A549 (cell line): Measurements from ENCODE around the gene ZCCHC24.

Source experiments
- CBX2 ChIP-seq: fragments of 200-600 bp; sonication (generic); IDR thresholded peaks from 2 replicates; pipeline ENCODE4 v1.6.1; 2016; ENCODE audit warnings: low read depth, mild to moderate bottlenecking, borderline replicate concordance
- CBX8 ChIP-seq: fragments of 200-600 bp; sonication (generic); IDR thresholded peaks from 2 replicates; pipeline ENCODE4 v1.6.1; 2016
- CHD2 ChIP-seq: fragments of 150-350 bp; IDR thresholded peaks from 2 replicates; pipeline ENCODE4 v1.6.1; 2014; ENCODE audit warnings: low read length; ENCODE audit not compliant: partially characterized antibody
- EP300 ChIP-seq, 2 experiments: fragments of >200 bp; sonication (Bioruptor Twin); formaldehyde crosslinking; IDR thresholded peaks; 2 replicates in 1 of 2; 3 replicates in 1 of 2; pipeline ENCODE4 v1.6.1; 2016 to 2017
- GATA3 ChIP-seq: IDR thresholded peaks from 2 replicates; pipeline ENCODE4 v1.6.1; 2012; ENCODE audit warnings: borderline replicate concordance
- HOXA7 ChIP-seq: fragments of 250-450 bp; sonication (Bioruptor Pico); IDR thresholded peaks from 2 replicates; pipeline ENCODE4 v1.5.0; 2020; ENCODE audit warnings: mild to moderate bottlenecking, moderate library complexity
- MAZ ChIP-seq: fragments of 150-350 bp; IDR thresholded peaks from 2 replicates; pipeline ENCODE4 v1.6.1; 2014; ENCODE audit warnings: antibody characterized with exemption, low read depth, low read length, borderline replicate concordance
- MYC ChIP-seq: IDR thresholded peaks from 2 replicates; pipeline ENCODE4 v1.6.1; 2012; ENCODE audit warnings: mild to moderate bottlenecking, inconsistent platforms, low read length, improper control_type of control experiment, borderline replicate concordance
- POLR2A ChIP-seq: IDR thresholded peaks from 2 replicates; pipeline ENCODE4 v1.6.1; 2012; ENCODE audit warnings: mild to moderate bottlenecking, low read length
- RFX5 ChIP-seq: fragments of 450-650 bp; IDR thresholded peaks from 2 replicates; pipeline ENCODE4 v1.7.1; 2014; ENCODE audit warnings: antibody characterized with exemption, mild to moderate bottlenecking, moderate library complexity
- SREBF2 ChIP-seq: fragments of 450-650 bp; IDR thresholded peaks from 2 replicates; pipeline ENCODE4 v1.6.1; 2014; ENCODE audit warnings: mild to moderate bottlenecking, moderate library complexity
- TF ChIP-seq, protein P1 (sequence below): fragments of >200 bp; sonication (Bioruptor Twin); formaldehyde crosslinking; IDR thresholded peaks from 3 replicates; pipeline ENCODE4 v1.5.1; 2016
- TF ChIP-seq, protein P2 (sequence below): IDR thresholded peaks from 2 replicates; pipeline ENCODE4 v1.6.1; 2012

DNA sequence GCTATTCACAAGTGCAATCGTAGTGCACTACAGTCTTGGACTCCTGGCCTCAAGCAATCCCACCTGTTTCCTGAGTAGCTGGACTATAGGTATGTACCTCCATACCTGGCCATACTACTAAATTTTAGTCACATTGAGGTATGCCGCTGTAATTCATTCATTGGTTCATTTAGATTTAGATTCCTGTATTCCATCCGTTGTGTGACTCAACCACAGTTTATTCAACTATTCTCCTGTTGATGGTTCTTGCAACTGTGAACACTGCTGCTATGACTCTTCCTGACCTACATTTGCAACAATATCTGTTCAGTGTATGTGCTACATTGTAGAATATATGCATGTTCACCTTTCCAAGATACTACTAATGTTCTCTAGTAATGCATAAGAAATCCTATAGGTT is 8.0 kb upstream of the ZCCHC24 start:
- TF ChIP-seq, protein P1, sequence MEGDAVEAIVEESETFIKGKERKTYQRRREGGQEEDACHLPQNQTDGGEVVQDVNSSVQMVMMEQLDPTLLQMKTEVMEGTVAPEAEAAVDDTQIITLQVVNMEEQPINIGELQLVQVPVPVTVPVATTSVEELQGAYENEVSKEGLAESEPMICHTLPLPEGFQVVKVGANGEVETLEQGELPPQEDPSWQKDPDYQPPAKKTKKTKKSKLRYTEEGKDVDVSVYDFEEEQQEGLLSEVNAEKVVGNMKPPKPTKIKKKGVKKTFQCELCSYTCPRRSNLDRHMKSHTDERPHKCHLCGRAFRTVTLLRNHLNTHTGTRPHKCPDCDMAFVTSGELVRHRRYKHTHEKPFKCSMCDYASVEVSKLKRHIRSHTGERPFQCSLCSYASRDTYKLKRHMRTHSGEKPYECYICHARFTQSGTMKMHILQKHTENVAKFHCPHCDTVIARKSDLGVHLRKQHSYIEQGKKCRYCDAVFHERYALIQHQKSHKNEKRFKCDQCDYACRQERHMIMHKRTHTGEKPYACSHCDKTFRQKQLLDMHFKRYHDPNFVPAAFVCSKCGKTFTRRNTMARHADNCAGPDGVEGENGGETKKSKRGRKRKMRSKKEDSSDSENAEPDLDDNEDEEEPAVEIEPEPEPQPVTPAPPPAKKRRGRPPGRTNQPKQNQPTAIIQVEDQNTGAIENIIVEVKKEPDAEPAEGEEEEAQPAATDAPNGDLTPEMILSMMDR: no peak
- TF ChIP-seq CBX8: no peak
- no peak for TF ChIP-seq HOXA7 (CRISPR knock-in tag)
- no peak for TF ChIP-seq EP300 (IDR thresholded peaks at IDR 0.05)
- TF ChIP-seq CHD2: no peak
- no peak for TF ChIP-seq MAZ
- TF ChIP-seq GATA3: no peak
- no peak for TF ChIP-seq POLR2A
- no peak for TF ChIP-seq RFX5
- TF ChIP-seq MYC: no peak
- TF ChIP-seq, protein P2, sequence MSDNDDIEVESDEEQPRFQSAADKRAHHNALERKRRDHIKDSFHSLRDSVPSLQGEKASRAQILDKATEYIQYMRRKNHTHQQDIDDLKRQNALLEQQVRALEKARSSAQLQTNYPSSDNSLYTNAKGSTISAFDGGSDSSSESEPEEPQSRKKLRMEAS: no peak
- no peak for TF ChIP-seq CBX2
- no peak for TF ChIP-seq SREBF2
